HPDE6-E6E7 (cell line): Measurements from ENCODE around the gene TMEM271.
"Not testable (repeated sequence)": the region's sequence is repeated elsewhere in the genome, so short reads cannot be mapped to it uniquely, and the experiment has no call there.

Source experiments
- DNase-seq: peaks from one replicate; pipeline ENCODE4 v3.0.0; 2011; ENCODE audit warnings: missing footprints; ENCODE audit errors: extremely low spot score

TMEM271 gene

DNA sequence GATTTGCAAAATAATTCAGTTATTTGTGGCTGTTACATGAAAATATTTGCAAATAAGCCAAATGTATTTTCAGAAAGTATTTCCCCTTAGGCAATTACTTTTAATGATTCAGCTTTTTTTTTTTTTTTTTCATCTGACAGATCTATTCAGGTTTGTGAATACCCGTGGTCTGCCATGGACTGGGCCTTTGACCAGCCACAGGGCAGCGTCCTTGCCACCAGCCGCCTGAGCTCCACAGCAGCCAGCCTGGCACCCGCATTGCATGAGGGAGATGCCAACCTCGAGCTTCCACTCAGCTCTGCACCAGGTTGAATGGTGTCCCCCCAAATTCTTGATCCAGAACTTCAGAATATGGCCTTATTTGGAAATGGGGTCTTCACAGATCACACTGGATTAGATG lies 14.7 kb downstream of the TMEM271 start:
- DNase-seq = no peak

DNA sequence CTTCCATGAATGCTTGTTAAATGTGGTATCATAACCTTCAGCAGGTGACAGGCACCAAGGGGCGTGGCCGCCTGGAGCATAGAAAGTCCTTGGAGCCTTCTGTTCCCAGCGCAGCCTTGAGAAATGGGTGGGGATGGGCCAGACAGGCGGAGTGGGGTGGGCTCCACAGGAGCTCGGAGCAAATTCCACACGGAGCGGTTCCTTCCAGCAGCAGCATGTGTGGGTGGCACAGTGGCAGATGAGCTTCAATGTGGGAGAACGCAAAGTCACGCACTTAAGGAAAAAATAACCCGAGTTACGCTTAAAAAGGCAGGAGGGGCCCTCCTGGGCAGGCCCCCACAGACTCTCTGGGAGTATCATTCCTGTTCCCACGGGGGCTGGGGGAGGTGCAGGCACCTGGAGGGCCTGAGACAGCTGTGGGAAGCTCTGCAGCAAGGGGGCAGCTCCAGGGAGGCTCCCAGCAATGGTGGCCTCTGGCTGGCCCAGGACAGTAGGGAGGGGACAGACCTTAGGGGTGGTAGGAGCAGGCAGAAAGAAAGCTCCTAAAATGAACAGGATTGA lies 15.3 kb downstream of the TMEM271 start:
- no peak for DNase-seq

DNA sequence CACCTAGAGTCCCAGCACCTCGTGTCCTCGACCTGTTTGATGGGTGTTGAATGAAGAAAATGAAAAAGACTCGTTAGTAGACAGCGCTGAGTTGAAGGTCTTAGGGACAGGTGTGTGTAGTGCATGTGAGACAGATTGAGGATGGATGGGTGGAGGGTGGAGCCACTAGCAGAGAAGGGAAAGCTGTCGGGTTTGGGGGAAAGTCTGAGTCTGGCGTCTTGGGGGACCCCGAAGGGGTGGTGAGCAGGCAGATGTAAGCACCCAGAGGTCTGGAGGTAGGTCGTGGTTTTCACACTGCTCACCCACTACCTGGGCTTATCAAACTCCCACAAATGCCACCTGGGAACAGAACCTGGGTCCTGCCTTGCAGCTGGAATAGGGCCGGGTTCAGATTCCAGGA lies 16.0 kb downstream of the TMEM271 start:
- no peak for DNase-seq

DNA sequence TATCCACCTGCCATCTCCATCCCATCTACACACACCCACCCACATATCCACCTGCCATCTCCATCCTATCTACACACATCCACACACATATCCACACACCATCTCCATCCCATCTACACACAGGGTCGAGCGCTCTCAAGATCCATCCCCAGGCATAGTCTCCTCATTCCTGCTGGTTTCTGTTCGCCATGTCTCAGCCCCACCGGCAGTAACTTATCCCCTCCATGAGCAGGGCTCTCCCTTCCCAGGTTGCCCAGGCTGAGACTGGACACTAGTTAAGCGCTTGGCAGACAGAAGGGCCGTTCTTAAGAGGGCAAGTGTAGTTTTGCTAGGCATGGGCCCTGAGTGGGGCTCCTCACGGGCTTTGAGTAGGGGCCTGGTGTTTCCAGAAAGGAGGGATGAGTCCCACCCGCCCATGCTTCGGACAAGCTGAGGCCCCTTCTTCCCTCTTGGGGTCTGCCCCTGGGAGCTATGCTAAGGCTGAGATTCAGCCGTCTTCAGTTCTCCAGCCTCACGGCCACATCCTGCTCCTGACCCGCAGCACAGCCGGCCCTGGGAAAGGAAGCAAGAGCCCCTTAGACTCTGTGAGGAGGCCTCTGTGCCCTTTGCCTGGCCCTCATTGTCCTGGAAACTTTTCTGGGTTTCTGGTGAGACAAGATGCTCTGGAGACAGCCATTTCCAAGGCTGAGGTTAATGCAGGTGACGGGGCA lies 20.4 kb downstream of the TMEM271 start:
- no peak for DNase-seq

DNA sequence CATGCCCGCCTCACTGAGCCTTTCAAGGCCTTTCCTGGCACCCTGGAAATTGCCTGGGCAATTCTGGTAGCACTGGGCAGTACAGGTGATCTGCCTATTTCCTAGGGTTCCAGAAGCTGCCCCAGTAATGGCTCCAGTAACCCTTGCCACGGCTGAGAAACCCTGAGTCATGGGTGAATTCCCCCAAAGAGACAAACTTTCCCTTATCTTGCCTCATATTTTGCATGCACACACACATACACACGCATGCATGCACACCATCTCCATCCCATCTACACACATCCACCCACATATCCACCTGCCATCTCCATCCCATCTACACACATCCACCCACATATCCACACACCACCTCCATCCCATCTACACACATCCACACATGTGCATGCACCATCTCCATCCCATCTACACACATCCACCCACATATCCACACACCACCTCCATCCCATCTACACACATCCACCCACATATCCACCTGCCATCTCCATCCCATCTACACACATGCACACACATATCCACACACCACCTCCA lies 21.2 kb downstream of the TMEM271 start:
- not testable (repeated sequence) for DNase-seq

DNA sequence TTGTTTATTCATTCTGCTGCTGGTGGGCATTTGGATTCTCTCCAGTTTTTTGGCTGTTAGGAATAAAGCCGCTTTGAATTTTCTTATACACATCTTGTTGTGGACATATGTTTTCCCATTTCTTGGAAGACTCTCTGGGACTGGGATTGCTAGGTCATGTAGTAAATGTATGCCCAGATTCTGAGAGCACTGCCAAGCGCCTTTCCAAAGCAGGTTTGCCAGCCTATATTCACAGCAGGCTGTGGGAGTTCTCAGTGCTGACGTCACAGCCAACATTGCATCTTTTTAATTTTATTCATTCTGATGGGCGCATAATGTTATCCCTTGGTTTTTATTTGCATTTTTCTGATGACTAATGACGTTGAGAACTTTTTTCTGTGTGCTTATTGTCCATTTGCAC lies 24.1 kb downstream of the TMEM271 start:
- no peak for DNase-seq

DNA sequence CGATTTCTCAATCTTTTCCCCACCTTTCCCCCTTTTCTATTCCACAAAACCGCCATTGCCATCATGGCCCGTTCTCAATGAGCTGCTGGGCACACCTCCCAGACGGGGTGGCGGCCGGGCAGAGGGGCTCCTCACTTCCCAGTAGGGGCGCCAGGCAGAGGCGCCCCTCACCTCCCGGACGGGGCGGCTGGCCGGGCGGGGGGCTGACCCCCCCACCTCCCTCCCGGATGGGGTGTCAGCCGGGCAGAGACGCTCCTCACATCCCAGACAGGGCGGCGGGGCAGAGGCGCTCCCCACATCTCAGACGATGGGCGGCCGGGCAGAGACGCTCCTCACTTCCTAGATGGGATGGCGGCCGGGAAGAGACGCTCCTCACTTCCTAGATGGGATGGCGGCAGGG lies 25.8 kb downstream of the TMEM271 start:
- DNase-seq = not testable (repeated sequence)

DNA sequence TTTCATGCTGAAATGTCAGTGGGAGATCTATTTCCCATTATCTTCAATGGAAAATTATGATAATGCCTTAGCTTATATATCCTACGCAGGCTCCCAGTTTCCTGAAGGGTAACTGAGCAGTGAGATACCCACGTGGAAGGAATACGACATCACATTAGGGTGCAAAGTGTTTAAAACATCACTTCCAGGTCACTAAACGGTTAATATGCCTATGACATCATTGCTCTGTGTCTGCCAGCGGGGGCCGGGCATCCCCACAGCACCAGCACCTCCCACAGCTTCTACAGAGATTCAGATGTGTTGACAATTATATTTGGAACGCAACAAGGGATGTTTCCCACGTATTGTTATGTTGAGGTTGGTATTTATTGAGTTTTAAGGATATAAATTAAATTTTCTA lies 27.1 kb downstream of the TMEM271 start:
- no peak for DNase-seq

DNA sequence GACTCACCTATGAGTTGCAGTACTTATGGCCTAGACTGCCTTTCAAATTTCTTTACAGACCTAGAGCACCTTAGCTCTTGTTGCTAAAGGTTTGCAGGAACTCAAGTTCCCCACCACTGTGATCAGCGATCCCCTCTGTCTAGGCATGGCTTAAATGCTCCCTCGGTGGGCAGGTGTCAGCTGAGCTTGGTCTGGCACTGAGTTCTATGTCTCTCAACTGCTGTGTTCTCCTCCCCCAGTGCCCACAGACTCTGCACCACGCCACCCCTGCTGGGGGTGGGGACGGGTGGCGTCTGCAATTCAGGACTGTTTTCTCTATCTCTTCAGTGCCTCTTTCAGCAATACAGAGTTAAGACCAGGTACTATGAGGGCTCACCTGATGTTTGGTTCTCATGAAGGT lies 30.5 kb downstream of the TMEM271 start:
- DNase-seq = no peak

DNA sequence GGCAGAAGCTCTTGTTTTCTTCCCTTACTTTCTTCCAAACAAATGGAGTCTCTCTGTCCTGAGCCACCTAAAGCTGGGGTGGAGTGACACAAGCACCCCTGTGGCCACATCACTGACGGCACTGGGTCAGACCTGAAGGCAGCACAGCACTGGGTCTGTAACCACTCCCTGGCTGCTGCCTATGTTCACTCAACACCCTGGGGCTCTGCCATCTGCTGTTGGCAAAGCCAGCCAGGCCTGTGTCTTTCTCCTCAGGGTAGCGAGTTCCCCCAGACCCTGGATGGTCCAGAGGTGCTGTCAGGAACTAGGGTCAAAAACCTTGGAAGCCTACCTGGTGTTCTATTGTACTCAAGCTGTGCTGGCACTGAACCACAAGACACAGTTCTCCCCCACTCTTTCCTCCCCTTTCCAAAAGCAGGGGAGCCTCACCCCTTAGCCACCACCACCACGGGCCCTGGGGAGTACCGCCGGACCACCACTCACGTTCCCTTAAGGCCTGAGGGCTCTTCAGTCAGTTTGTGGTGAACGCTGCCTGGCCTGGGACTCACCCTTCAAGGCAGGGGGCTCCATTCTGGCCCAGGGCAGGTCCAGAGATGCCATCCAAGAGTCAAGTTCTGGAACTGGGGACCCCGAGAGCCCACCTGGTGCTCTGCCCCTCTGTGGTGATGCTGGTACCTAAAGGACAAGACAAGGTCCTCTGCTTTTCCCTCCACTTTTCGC lies 31.5 kb downstream of the TMEM271 start:
- no peak for DNase-seq

DNA sequence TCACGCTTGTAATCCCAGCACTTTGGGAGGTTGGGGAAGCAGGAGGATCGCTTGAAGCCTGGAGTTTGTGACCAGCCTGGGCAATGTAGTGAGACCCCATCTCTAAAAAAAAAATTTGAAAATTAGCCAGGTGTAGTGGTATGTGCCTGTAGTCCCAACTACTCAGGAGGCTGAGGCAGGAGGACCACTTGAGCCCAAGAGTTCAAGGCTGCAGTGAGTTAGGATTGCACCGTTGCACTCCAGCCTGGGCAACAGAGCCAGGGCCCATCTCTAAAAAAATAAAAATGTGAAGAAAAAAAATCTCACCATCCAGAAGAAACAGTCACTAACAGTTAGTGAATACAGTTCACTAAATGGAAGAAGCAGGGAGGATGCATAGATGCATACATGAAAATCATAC lies 34.8 kb downstream of the TMEM271 start:
- DNase-seq = no peak

DNA sequence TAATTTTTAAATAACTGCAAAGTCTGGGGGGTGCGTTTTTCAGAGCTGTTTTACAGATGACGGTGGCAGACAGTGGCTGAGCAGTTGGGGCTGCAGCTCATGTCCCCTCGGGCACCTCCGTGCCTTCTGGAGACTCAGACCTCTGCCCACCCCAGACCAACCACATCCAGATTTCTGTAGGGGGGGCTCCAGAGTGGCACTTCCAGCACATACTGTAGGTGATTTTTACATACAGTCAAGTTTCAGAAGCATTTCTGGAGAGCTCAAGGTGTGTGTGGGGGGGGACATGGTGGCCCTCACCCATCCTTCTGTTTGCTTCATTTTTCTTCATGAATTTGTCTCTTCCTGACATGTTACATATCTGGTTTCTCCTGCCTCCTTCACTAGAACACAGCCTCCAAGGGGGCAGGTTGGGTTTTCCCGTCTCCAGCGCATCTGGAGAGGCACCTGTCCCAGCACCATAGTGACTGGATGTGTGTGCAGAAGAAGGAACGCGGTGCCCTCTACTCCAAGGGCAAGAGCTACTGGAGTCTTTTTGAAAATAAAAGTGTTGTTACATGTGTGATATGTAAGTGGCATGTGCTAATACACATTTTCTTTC lies 37.5 kb downstream of the TMEM271 start:
- DNase-seq = no peak

DNA sequence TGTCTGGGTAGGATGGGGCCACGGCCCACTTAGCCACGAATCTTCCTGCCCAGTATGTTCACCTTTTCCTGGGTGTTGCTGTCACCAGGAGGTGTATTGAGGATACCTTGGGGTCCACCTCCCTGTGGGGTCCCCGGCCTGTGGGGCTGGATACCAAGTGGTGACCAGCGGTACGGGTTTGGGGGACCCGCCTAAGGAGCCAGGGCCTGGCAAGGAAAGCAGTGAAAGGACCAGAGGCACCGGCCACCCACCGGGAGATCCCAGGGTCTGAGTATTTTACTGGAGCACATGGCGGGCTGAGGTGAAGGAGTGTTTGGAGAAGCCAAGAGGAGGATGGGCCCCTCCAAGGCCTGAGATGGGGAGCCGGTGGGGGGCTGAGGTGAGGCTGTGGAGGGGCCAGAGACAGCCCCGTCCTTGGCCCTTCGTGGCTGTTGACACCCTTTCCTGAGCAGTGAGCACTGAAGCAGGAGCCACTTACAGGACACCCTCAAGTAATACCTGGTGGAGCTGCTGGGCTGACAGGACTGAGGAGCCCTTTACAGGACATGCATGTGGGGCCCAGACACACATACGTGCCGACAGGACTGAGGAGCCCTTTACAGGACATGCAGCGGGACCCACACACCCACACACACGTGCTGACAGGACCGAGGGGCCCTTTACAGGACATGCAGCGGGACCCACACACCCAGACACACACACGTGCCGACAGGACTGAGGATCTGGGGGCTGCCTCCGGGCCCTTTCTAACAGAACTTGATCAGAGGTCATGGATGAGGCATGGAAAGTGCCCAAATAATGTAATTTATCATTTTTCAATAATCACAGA lies 38.4 kb downstream of the TMEM271 start:
- no peak for DNase-seq

DNA sequence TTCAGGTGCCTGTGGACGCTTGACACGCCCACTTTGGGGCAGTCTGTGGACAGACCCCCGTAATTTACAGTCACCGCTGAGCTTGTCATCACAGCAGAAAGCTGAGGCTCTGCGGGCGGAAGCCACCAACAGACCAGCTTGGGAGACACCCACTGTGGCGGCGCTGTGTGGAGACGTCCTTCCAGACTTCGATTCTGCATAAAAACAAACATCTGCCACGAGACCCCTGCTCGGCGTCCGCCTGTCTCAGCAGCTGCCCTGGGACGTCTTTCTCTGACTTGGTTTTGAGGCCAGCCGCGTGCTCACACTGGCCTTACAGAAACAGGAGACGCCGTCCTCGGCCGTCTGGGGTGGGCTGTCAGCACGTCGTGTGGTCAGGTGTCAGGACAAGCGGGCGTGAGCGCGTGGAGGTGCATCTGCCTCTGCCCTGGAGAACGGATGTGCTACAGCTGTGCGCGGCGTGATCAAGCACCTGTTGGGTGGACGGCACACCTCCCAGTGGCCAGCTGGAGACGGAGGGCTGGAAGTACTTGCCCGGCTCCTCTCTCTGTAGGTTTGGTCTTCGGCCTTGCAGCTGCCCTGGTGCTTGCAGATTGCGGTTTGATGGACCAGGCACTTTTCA lies 39.6 kb downstream of the TMEM271 start:
- no peak for DNase-seq

DNA sequence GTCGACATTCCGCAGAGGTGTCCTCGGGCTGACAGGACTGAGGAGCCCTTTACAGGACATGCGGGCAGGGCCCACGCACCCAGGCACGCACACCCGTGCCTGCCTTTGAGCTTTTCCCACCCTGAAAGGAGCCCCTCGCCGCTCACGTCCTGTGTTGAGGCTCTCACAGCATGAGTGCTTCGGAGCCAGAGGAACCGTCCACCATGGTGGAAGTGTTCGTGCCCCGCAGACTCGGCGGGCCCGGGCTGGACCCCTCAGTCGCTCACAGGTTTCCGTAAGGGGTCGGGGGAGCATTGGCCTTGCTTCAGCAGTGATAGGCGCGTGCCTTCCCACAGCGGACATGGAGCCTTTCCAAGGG lies 40.2 kb downstream of the TMEM271 start:
- no peak for DNase-seq

DNA sequence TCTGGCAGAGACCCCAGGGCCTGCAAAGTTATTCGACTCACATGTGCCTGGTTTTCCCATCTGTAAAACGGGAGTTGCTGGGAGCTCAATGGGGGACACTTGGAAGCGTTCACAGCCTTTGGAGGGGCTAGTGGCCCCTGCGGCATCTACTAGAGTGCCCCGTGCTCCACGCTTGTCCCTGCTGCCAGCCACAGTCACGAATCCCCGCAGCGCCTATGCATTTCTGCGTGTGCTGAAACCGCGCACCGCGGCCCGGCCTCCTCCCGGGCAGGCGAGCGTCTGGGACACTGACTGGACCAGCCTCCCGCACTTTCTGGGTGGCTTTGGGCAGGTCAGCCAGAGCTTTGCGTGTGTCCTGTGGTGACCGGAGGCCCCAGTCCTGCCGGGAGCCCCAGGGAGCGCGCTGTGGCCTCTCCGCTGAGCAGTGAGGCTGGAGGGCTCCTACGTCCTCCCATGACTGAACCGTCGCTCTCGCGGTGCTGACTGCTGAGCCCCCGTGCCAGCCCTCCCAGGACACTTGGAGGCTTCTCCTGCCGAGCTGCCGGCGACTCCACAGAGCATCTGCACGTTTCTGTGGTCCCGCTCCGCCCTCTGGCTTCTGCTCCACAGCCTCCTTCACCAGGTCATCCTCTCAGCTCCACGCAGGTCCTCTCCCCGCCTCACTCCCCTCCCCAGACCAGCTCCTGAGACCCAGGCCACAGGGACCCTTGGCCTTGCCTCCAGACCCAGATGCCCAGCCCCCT lies 40.7 kb downstream of the TMEM271 start:
- DNase-seq = no peak

DNA sequence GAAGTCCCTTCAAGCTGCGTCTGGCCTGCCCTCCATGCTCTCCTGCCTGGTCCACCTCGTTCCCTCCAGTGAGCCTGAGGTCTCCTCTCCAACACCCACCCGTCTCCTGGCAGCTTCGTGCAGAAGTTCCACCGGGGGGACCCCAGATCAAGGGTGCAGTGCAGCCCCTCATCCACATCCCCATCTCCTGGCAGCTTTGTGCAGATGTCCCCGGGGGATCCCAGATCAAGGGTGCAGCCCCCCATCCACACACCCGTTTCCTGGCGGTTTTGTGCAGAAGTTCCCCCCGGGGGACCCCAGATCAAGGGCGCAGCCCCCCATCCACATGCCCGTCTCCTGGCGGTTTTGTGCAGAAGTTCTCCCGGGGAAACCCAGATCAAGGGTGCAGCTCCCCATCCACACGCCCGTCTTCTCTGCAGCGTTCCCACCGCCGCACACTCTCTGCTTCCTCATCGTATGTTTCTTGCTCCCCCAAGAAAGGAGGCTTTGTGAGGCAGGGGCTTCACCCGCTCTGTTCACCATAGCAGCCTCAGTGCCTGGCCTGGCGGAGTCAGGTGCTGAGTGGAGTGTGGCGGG lies 41.4 kb downstream of the TMEM271 start:
- no peak for DNase-seq

DNA sequence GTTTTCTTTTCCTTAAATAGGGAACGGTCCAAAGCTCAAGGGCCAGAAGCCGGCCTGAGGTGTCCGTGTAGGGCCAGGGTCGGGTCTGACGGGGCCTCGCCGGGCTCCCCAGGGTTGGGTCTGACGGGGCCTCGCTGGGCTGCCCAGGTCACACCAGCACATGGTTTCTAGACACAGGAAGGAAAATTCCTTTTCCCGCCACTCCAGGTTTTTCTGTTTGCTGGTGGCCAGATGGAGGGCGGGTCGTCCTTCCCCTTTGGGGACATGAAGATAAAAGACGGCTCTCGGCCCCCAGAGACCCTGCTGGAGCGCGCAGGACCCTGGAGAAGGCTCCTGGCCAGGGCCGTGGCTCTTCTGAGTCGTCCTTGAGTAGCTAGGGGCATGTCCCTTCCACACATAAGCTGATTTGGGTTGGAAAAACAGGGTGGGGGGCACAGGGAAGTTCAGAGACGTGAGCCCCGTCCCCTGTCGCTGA lies 42.0 kb downstream of the TMEM271 start:
- no peak for DNase-seq

DNA sequence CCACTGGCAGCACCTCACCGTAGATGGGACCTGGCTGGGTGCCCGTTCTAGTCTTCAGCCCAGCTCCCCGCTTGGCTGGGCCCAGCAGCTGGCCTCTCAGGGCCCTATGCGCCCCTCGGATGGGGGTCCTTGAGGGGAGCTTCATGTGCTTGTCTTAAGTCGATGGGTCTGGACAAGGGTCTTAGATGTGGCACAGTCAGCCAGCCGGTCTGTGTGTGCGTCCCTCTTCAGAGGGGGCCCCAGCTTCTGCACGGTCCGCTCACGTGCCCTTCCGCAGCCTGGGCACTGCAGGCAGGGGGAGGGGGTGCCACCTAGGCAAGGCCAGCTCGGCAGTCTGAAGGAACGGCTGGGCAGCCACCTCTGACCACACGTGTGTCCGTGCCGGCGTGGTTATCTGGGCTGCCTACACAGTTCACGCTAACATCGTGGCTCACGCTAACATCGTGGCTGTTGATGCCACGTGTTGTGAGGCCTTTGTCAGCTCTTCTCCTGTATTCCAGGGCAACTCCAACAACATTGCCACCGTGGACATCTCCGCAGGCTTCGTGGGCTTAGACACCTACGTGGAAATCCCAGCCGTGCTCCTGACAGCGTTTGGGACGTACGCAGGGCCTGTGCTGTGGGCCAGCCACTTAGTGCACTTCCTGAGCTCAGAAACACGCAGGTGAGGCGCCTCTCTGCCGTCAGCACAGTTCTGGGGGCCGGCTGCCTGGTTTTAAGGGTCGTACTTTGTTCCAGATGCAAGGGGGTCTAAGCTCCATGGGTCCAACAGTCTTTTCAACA lies 42.6 kb downstream of the TMEM271 start:
- no peak for DNase-seq
